Fibroblast of the aortic adventitia (primary cell): ENCODE data around the gene RAPGEF2. TPM values are rescaled to one million over a fixed set of nuclear protein-coding genes. Genes with fewer than 3 reads are reported as not detected.

Source experiments
- DNase-seq: peaks from one replicate; pipeline ENCODE4 v3.0.0-alpha.2; 2010; ENCODE audit warnings: low read depth
- H3K4me3 ChIP-seq: 2 replicates; pipeline ENCODE4 v1.5.1; 2011; ENCODE audit warnings: low read depth, mild to moderate bottlenecking, control low read depth, low read length, moderate library complexity
- CTCF ChIP-seq: IDR thresholded peaks from 2 replicates; pipeline ENCODE4 v1.5.1; 2011; ENCODE audit warnings: mild to moderate bottlenecking, low read length, control low read depth, inconsistent platforms; ENCODE audit not compliant: insufficient read depth
- total RNA-seq: library from RNA; depleted of rRNA; stranded (reverse); fragments of >200 nt; gene quantifications from 2 replicates; pipeline ENCODE4 v1.2.3, GENCODE V29; 2012; ENCODE audit warnings: low replicate concordance

Gene RAPGEF2
- total RNA-seq, 1 donor, result 44.0 TPM

GRCh38 chr4:159190651-159191050 is 87.8 kb downstream of the RAPGEF2 start:
- no peak for DNase-seq
- no peak overlapping the region for H3K4me3 ChIP-seq
- no peak for TF ChIP-seq CTCF

- peak; percentile 76 for DNase-seq
- H3K4me3 ChIP-seq, result no peak overlapping the region
- peak; percentile 52 for TF ChIP-seq CTCF
Measured at GRCh38 chr4:159191989-159192388, 89.1 kb downstream of the RAPGEF2 start.

- TF ChIP-seq CTCF, result no peak
- no peak for DNase-seq
Measured at GRCh38 chr4:159193046-159193620, 90.3 kb downstream of the RAPGEF2 start.

GRCh38 chr4:159195361-159195769 is 92.5 kb downstream of the RAPGEF2 start:
- no peak overlapping the region for H3K4me3 ChIP-seq
- no peak for DNase-seq
- no peak for TF ChIP-seq CTCF

More at GRCh38 chr4:159193046-159193620, 90.3 kb downstream of the RAPGEF2 start:
- no peak overlapping the region for H3K4me3 ChIP-seq

- TF ChIP-seq CTCF, result no peak
- H3K4me3 ChIP-seq, result no peak overlapping the region
- no peak for DNase-seq
Measured at GRCh38 chr4:159197260-159197884, 94.5 kb downstream of the RAPGEF2 start.

GRCh38 chr4:159197885-159198269 is 95.0 kb downstream of the RAPGEF2 start:
- H3K4me3 ChIP-seq, result no peak overlapping the region
- no peak for TF ChIP-seq CTCF
- no peak for DNase-seq

GRCh38 chr4:159199826-159200225 is 96.9 kb downstream of the RAPGEF2 start:
- H3K4me3 ChIP-seq, result no peak overlapping the region
- DNase-seq, result no peak
- no peak for TF ChIP-seq CTCF
